ENCODE data around the gene PRR22.
A peak's percentile ranks its signal among the peaks of the same experiment; 100 is the strongest.

Gene PRR22
- long read RNA-seq, donor 1, partial matches to known transcripts: 0 of 1 reads
- long read RNA-seq, donor 1, other reads (novel, unspliced or antisense): 0 of 1 reads
- long read RNA-seq, donor 2, partial matches to known transcripts: 0 of 1 reads
- long read RNA-seq, donor 2, other reads (novel, unspliced or antisense): 0 of 1 reads
- long read RNA-seq, donor 3: 0 reads
- long read RNA-seq, donor 4, partial matches to known transcripts: 0 of 7 reads
- long read RNA-seq, donor 4, other reads (novel, unspliced or antisense): 0 of 7 reads
- long read RNA-seq, donor 5: 0 reads
- long read RNA-seq, donor 6, partial matches to known transcripts: 0 of 3 reads
- long read RNA-seq, donor 6, other reads (novel, unspliced or antisense): 0 of 3 reads
- long read RNA-seq, donor 7: 0 reads
- long read RNA-seq, donor 8, partial matches to known transcripts: 0 of 1 reads
- long read RNA-seq, donor 8, other reads (novel, unspliced or antisense): 0 of 1 reads

- DNase-seq: no peak
These were observed at the start of gene PRR22 for GRCh38 chr19:5784581-5785147. TSS of gene PRR22 (minus strand) at chr19:5784746. CDS start at chr19:5784660, 86 bp downstream.

- no peak for DNase-seq
These were observed 48.1 kb upstream of the PRR22 start for GRCh38 chr19:5832527-5833216.

- DNase-seq: no peak
These were observed 47.5 kb upstream of the PRR22 start for GRCh38 chr19:5832061-5832460.

- no peak for DNase-seq
These were observed 46.6 kb upstream of the PRR22 start for GRCh38 chr19:5831159-5831558.

GRCh38 chr19:5829567-5830310 lies 45.2 kb upstream of the PRR22 start:
- no peak for DNase-seq

- peak; percentile 81 for DNase-seq
These were observed 44.4 kb upstream of the PRR22 start for GRCh38 chr19:5828661-5829566.

- peak; percentile 97 for DNase-seq
These were observed 43.5 kb upstream of the PRR22 start for GRCh38 chr19:5827891-5828660.

GRCh38 chr19:5827342-5827890 lies 42.9 kb upstream of the PRR22 start:
- DNase-seq: no peak

GRCh38 chr19:5826531-5827341 lies 42.2 kb upstream of the PRR22 start:
- DNase-seq: peak; percentile 69

GRCh38 chr19:5825178-5825577 lies 40.6 kb upstream of the PRR22 start:
- no peak for DNase-seq

- no peak for DNase-seq
These were observed 40.2 kb upstream of the PRR22 start for GRCh38 chr19:5824751-5825150.

GRCh38 chr19:5823579-5824281 lies 39.2 kb upstream of the PRR22 start:
- no peak for DNase-seq

GRCh38 chr19:5822181-5822844 lies 37.8 kb upstream of the PRR22 start:
- DNase-seq: no peak

- DNase-seq: no peak
These were observed 37.1 kb upstream of the PRR22 start for GRCh38 chr19:5821521-5822180.

- no peak for DNase-seq
These were observed 36.2 kb upstream of the PRR22 start for GRCh38 chr19:5820785-5821184.

- DNase-seq: no peak
These were observed 34.0 kb upstream of the PRR22 start for GRCh38 chr19:5818594-5818993.

- DNase-seq: no peak
These were observed 32.7 kb upstream of the PRR22 start for GRCh38 chr19:5817218-5817617.

GRCh38 chr19:5814852-5815246 lies 30.3 kb upstream of the PRR22 start:
- DNase-seq: no peak

All from right kidney (tissue), 9 donors.